Measurements from ENCODE around the gene AVPR1A. TPM values are rescaled to one million over a fixed set of nuclear protein-coding genes. Genes with fewer than 3 reads are reported as not detected.
"Not testable (repeated sequence)": the region's sequence is repeated elsewhere in the genome, so short reads cannot be mapped to it uniquely, and the experiment has no call there.

Gene AVPR1A
- total RNA-seq = not detected in 2 replicates

DNA sequence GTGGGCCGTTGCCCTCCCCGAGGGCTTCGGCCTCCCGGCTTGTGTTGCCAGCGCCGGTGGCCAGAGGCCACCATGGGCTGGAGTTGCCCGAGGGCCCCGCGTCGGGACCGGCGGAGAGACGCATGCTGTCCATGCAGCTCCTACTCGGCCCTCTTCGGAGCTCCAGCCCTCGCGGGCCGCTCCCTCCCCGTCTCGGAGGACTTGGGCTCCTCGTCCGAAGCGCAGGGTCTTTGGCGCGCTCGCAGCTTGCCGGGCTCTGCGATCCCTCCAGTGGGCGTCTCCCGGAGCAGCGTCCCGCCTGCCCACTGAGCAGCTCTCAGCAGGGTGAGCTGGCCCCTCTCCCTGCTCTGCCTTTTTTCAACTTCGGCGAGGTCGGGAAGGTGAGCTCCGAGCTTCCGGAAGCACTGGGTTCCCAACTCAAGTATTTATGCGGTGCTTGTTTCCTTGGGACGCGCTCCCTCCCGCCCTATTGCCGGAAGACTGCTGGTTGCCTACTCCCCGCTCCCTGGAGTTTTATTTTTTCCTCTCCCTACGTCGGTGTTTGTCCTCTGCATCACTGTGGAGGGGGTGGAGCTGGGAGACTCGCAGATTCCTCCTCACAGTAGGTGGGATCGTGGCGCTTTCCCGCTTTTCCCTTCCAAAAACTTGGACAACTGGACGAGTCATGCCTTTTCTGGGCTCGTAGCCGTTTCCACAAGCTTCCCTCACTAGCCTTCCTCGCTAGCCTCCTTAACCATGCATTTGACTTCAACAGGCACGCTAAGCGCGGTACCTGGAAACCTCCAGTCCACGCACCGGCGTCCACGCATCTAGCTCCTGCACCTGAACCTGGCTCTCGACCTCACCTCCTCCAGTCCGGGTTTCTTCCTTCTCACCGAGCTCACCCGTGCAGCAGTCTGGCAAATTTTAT lies at the start of gene AVPR1A:
Gene AVPR1A, minus strand, starts transcription at position 489 of the 910 bp plus-strand sequence. Its CDS starts 365 bp downstream, at position 124.
- no peak for DNase-seq (ENCODE audit: low read depth in 2 of 2)

DNA sequence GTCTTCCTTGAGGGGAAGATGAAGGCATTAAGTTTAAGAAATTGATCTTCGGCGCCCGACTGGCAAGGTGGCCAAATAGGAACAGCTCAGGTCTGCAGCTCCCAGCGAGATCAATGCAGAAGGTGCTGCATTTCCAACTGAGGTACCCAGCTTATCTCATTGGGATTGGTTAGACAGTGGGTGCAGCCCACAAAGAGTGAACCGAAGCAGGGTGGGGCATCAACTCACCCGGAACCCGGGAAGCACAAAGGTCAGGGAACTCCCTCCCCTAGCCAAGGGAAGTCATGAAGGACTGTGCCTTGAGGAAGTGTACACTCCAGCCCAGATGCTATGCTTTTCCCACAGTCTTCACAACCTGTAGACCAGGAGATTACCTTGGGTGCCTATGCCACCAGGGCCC lies 45.2 kb upstream of the AVPR1A start:
- no peak for DNase-seq (ENCODE audit: low read depth in 2 of 2)

DNA sequence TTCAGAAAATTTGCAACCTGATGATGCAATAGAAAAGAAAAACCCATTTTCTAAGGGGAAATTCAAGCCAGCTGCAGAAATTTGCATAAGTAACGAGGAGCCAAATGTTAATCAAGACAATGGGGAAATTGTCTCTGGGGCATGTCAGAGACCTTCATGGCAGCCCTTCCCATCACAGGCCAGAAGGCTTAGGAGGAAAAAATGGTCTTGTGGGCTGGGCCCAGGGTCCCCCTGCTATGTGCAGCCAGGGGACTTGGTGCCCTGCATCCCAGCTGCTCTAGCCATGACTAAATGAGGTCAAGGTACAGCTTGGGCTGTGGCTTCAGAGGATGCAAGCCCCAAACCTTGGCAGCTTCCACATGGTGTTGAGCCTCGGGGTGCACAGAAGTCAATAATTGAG lies 28.2 kb upstream of the AVPR1A start:
- DNase-seq (ENCODE audit: low read depth in 2 of 2) = no peak

DNA sequence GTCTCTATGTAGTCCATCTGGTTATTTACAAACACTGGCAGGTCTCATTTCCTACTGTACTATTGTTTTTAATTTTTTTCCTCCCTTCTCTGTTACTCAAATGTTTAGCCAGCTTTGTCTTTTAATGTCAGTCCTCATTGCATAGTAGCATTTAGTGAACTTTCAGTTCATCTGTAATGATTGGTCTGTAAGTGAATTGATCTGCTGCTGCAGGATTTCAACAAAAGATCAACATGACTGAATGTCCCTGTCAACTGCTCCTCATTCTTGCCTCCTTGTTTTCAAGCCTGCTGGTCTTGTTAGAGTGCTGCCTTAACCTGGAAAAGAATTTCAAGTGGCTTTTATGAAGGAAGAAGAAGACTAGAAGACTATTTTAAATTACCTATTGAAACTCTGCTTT lies 19.3 kb upstream of the AVPR1A start:
- no peak for DNase-seq (ENCODE audit: low read depth in 2 of 2)

DNA sequence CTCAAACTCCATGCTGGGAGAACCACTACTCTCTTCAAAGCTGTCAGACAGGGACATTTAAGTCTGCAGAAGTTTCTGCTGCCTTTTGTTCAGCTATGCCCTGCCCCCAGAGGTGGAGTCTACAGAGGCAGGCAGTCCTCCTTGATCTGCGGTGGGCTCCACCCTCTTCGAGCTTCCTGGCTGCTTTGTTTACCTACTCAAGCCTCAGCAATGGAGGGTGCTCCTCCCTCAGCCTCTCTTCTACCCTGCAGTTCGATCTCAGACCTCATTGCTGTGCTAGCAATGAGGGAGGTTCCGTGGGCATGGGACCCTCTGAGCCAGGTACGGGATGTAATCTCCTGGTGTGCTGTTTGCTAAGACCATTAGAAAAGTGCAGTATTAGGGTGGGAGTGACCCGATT lies 16.7 kb upstream of the AVPR1A start:
- DNase-seq (ENCODE audit: low read depth in 2 of 2) = not testable (repeated sequence)

DNA sequence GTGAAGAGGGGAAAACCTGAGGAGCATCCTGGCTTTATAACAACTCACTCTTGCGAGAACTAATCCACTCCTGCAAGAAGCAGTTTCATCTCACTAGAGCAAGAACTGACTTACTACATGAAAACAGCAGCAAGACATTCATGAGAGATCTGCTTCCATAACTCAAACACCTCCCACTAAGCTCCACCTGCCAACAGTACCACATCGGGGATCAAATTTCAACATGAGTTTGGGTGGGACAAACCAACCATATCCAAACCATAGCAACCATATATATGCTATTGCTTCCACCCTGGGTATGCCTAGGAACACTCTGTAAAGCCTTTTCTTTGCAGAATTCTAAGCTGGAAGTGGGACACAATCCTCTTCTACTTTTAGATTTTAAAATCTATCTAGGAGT lies 13.9 kb upstream of the AVPR1A start:
- no peak for DNase-seq (ENCODE audit: low read depth in 2 of 2)

DNA sequence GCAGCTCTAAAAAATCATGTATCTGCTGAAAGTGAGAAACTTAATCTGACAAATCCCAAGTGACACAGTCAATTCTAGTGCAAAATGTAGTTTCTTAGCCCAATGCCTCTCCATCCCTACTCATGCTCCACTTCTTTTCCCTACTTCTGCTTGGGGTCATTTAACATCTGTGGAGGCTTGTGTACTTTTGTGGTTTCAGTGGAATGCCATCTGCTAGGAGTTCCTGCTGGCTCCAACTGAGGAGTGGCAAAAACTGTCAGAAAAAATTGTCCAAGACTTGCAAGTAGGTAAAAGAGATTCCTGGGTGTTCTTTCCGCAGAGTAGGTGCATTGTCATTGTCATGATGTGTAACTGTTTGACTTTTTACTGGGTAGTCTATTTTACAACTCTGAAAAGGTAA lies 12.5 kb upstream of the AVPR1A start:
- DNase-seq (ENCODE audit: low read depth in 2 of 2) = no peak

DNA sequence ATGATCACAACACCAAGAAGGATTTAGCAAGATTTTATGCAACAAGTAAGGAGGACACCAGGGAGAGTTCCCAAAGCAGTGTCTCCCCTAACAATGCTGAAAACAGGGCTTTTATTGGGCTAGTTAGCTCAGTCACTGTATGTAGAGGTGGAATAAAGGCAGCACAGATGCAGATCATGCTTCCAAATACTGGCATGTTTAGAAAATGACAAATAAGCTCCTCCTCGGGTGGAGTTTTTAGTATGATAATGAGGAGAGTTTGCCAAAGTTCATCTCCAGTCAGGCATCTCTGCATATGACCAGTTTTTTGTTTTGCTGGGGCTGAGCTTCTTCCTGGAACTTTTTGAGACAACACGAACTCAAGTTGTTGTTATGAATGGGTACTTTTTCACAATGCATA lies 4.4 kb upstream of the AVPR1A start:
- DNase-seq (ENCODE audit: low read depth in 2 of 2) = no peak

DNA sequence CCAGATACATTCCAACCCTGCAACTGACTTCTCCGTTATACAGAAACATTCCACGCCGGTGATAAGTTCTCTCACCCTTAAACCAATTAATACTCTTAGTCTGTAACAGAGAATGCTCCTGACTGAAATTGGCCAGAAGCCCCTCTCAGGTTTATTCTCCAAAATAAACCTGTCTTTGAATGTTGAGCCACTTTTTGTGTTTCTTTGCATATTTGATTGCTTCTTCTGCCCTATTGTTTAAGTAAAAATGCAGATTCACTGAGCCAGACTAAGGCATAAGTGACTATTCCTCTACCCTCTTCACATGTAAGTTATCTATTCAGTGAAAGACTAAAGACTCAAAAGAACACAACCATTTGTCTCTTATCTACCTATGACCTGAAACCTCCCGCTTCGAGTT lies 3.6 kb upstream of the AVPR1A start:
- DNase-seq (ENCODE audit: low read depth in 2 of 2) = no peak

DNA sequence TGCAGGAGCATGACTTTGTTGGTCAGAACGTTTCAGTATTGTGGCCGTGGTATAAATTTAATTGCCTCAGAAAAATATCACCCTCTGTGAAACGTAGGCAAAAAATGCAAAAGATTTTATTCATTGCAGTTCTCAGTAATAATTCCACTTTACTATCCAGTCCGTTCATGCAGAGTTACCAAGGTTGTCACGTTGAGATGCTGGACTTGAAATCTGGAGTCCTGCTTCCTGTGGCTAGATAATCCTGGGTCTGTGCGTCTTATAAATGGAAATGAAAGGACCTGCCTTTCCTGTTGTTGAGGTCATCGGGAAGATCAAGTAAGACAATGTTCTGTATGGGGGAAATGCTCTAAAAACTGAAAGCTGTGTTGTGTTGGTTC lies 1.3 kb upstream of the AVPR1A start:
- no peak for DNase-seq (ENCODE audit: low read depth in 2 of 2)

DNA sequence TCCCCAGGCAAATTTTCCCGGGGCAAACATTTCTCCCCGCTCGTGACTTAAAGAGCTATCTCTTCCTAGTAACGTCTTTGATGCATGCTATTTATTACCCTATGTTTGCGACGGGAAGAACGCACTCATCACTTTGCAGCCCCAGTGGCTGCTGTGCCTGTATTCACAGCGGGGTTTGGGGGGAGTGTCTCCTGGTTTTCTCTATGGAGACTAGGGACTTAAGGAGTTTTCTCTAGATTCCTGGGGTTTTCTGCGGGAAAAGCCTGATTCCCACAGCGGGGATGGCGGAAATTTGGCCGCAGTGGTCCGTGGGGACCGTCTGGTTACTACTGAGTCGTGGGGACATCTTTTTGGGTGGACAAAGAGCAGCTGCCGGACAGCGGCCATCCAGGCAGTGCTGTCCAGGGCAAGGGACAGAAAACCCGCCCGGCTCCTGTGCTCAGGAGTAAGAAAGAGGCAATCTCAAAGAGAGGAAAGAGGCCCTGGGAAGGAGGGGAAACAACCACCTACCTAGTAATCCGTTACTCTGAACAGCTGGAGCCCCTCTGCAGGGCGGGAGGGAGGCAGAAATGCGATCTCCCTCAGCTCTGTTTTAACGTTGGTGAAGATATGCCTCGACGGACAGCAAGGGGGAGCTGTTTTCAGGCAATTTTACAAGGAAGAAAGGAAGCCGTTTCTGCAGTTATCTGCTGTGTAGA lies 771 bp upstream of the AVPR1A start:
- peak; percentile 59 to 64 for DNase-seq (ENCODE audit: low read depth in 2 of 2)

DNA sequence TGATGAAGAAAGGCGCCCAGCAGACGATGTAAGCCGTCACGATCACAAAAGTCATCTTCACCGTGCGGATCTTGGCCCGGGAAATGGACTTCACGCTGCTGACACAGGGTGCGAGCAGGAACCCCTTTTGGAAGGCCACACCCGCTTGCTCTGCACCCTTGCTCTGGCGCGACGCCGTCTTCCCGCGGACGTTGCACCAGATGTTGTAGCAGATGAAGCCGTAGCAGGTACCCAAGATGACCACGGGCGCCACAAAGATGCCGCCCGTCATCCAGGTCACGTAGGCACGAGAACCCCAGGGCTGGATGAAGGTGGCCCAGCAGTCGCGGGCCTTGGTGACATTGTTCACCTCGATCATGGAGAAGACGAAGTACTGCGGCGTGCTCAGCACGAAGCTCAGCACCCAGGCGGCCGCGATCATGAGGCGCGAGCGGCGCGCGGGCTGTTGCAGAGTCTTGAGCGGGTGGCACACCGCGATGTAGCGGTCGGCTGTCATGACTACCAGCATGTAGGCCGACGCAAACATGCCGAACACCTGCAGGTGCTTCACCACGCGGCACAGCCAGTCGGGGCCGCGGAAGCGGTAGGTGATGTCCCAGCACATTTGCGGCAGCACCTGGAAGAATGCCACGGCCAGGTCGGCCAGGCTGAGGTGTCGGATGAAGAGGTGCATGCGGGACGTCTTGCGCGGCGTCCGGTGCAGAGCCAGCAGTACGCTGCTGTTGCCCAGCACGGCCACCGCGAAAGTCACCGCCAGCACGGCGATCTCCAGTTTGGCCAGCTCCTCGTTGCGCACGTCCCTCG lies 890 bp downstream of the AVPR1A start:
- DNase-seq (ENCODE audit: low read depth in 2 of 2) = no peak

DNA sequence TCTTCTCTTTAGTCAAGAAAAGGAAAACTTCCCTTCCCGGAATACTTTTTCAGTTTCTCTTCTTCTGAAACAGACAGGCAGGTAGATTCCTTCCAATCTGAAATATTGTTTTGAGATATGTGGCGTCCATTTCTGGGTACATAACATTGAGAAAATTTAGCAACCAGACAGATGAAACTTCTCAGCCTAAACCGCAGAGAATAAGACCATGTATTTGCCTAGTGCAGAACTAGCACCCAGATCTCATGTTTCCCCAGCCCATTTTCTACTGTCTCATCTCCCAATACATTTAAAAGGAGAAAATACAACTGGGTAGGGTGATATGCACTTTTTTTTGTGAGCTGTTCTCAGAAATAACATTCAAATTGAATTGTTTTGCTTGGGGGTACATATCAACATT lies 6.4 kb downstream of the AVPR1A start:
- DNase-seq (ENCODE audit: low read depth in 2 of 2) = no peak

DNA sequence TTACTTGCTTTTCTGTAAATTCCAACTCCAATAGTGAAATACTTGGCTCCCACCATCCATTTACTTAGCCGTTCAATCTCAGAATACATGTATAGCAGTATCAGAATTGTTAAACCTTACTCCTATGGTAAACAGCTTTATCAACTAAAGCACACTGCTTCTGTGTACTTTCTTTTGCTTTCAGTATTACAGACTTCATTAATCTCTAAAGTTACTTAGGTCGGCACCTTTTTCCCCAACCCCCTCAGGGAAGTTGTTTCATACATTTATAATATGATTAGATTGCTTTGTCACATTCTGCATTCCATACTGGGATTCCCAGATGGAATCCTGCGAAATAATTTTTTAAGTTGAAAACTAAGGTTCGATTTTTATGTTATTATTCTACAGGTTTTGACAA lies 12.5 kb downstream of the AVPR1A start:
- DNase-seq (ENCODE audit: low read depth in 2 of 2) = no peak

DNA sequence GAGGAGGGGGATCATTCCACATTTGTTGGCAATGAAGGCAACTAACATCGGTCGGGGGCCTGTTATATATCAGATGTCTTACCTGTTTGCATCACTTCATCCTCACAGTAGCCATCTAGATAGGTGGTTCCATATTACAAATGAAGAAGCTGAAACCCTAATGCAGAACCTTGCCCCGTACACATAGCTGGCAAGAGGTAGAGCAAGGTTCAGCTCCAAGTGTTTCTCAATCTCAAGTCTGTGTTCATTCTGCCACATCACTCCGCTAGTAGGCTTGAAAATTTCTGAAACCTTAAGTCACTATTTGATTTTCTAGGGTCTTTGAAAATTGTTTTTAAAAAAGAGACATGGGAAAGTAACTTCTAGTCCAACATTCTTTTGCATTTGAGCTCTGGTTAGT lies 17.0 kb downstream of the AVPR1A start:
- no peak for DNase-seq (ENCODE audit: low read depth in 2 of 2)

DNA sequence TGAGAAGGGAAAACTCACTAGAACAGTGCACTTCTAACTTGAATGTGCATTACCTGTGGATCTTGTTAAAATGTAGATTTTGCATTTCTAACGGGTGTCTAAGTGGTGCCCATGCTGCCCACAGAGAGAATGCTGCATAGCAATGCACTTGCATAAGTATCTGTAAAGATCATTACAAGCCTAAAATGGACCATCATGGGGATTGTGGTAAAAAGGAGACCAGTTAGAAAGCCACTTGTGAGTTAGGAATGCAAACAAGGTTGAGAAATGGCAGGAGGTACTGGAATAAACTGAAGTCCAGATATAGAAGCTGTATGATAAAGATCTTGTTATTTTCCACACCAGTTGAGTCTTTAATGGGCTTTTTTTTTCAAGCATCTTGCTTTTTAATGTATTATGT lies 18.8 kb downstream of the AVPR1A start:
- DNase-seq (ENCODE audit: low read depth in 2 of 2) = no peak

DNA sequence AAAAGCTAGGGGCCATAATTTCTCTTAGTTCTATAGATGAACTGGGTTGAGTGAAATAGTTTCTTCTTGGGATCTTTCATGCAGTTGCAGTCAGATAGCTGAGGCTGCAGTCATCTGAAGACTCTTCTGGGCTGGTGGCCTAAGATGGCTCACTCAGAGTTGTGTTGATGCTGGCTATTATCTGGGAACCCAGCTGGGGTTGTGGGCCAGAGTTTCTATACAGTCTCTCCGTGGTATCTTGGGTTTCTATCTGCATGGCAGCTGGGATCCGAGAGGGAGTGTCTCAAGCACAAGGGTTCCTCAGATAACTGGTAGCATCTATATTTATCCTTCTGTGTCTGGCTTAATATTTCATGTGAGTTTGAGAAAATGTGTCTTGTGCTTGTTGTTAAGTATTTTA lies 21.1 kb downstream of the AVPR1A start:
- no peak for DNase-seq (ENCODE audit: low read depth in 2 of 2)

DNA sequence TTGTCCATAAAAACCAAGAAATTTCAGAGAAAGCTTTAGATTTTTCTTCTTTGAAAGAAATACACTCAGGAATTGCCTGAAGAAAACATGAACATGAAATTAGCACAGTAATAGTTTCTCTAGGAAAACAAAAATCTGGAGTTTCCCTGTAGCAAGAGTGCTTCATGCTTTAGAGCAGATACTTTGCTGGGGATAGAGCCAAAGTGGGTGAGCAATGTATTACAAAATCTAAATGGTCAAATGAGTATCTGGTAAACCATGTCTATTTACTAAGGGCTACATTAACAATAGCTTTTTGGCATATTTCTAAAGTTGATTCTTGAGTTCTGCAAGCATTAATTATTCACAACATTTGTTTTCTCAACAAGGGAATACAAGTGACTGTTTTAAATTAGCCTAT lies 26.2 kb downstream of the AVPR1A start:
- DNase-seq (ENCODE audit: low read depth in 2 of 2) = no peak

DNA sequence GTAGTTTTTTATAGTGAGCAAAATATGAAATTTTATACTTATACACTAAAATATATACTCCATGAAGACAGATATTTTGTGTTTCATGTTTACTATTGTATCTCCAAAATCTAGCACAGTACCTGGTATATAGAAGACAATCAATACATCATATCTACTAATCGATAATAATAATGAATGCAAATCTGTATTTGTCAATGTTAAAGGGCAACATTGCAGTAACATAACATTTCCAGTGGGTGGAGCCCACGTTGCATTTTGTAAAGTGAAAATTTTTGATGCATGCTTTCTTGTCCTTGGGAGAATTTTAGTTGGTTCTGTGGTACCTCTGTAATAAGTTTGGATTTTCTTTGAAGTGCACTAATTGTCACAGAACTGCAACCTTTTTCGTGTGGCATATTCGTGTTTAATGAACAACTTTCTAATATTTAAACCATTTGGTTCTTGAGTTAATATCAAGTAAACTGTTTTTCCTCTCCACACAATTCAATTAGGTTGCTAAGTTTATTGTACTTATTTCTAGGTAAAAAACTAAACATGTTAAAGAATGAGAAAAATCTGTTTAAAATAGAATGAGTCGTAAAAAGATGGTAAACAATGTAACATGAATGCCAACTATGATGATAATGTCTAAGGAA lies 47.4 kb downstream of the AVPR1A start:
- DNase-seq (ENCODE audit: low read depth in 2 of 2) = peak; percentile 49

DNA sequence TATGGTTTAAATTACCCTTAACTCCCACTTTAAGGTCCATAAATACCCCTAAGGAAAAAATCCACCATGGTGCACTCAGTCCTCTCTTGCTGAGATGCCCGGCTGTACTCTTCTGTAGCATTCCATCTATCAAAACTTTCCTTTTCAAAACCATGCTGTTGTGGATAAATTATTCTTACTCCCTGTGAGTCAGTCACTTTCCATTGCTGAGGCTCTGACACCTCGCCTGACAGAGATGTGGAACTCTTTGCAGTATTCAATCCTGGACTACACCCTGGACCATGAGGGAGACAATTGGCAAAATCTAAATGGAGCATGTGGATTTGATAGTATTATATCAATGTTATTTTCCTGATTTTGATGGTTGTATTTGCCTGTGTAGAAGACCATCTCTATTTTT lies 49.1 kb downstream of the AVPR1A start:
- DNase-seq (ENCODE audit: low read depth in 2 of 2) = no peak

DNA sequence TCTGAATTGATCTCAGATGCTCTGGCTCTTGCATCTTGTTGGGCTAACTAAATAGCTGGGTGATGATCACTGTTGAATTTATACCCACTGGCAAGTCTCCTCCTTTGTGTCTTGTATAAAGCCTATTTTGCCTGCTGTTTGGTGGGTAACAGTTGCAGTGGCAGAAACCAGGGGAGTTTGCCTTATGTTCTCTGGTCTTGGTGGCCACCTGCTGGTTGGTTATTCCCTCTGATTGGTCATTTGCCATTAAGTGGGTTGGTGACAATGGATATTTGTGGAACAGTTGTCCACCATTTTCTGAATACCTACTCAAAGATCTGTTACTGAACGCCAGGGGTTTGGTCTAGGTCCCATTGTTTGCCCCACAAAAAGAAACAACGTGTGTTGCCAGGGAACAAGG lies 52.1 kb downstream of the AVPR1A start:
- DNase-seq (ENCODE audit: low read depth in 2 of 2) = peak in 1 of 2 donors; percentile 3
